Mesendoderm (in vitro differentiated cells): ENCODE data around the gene LRRC7.

Experiments used
- DNase-seq: peaks from one replicate; pipeline ENCODE4 v3.0.0; 2013
- H2AK5ac ChIP-seq: 2 replicates; pipeline ENCODE4 v1.6.1; 2013; ENCODE audit warnings: low read length, inconsistent platforms
- H2BK120ac ChIP-seq: 2 replicates; pipeline ENCODE4 v1.6.1; 2013; ENCODE audit warnings: low read depth, mild to moderate bottlenecking, low read length, moderate library complexity, mixed read lengths
- H2BK15ac ChIP-seq: replicated peaks from 2 replicates; pipeline ENCODE4 v1.6.1; 2013; ENCODE audit warnings: low read depth, mild to moderate bottlenecking, moderate library complexity
- H2BK5ac ChIP-seq: 2 replicates; pipeline ENCODE4 v1.6.1; 2013; ENCODE audit warnings: low read length, inconsistent platforms
- H3K18ac ChIP-seq: 2 replicates; pipeline ENCODE4 v1.6.1; 2013; ENCODE audit warnings: mild to moderate bottlenecking, low read length, mixed read lengths
- H3K23ac ChIP-seq: one replicate; pipeline ENCODE4 v1.6.1; 2013; ENCODE audit warnings: low read length
- H3K27ac ChIP-seq: 2 replicates; pipeline ENCODE4 v1.5.1; 2013; ENCODE audit warnings: low read depth, mild to moderate bottlenecking, inconsistent platforms, low read length, moderate library complexity
- H3K27me3 ChIP-seq: 2 replicates; pipeline ENCODE4 v1.6.1; 2013; ENCODE audit warnings: low read length, control low read depth, mild to moderate bottlenecking, inconsistent platforms; ENCODE audit not compliant: insufficient read depth, poor library complexity
- H3K36me3 ChIP-seq: 2 replicates; pipeline ENCODE4 v1.6.1; 2013; ENCODE audit warnings: low read length, inconsistent platforms; ENCODE audit not compliant: control insufficient read depth, insufficient read depth
- H3K4ac ChIP-seq: one replicate; pipeline ENCODE4 v1.6.1; 2013; ENCODE audit warnings: low read depth, mild to moderate bottlenecking, low read length, moderate library complexity
- H3K4me1 ChIP-seq: 2 replicates; pipeline ENCODE4 v1.6.1; 2013; ENCODE audit warnings: low read depth, low read length, inconsistent platforms; ENCODE audit not compliant: control insufficient read depth
- H3K4me2 ChIP-seq: 2 replicates; pipeline ENCODE4 v1.6.1; 2013; ENCODE audit warnings: low read length
- H3K4me3 ChIP-seq: 2 replicates; pipeline ENCODE4 v1.5.1; 2013; ENCODE audit warnings: mild to moderate bottlenecking, low read length
- H3K56ac ChIP-seq: one replicate; pipeline ENCODE4 v1.6.1; 2013; ENCODE audit warnings: low read length
- H3K79me1 ChIP-seq: 2 replicates; pipeline ENCODE4 v1.6.1; 2013; ENCODE audit warnings: low read length, inconsistent platforms
- H3K79me2 ChIP-seq: 2 replicates; pipeline ENCODE4 v1.6.1; 2013; ENCODE audit warnings: mild to moderate bottlenecking, low read length; ENCODE audit not compliant: control insufficient read depth, insufficient read depth
- H3K9ac ChIP-seq: 2 replicates; pipeline ENCODE4 v1.6.1; 2013; ENCODE audit warnings: low read length, inconsistent platforms
- H4K5ac ChIP-seq: one replicate; pipeline ENCODE4 v1.6.1; 2013; ENCODE audit warnings: low read length
- H4K8ac ChIP-seq: one replicate; pipeline ENCODE4 v1.6.1; 2013; ENCODE audit warnings: low read depth, mild to moderate bottlenecking, control low read depth, low read length, moderate library complexity
- WGBS: extraction: QIAGEN DNeasy Blood & Tissue Kit; methylation state at CpG from one replicate; pipeline ENCODE4 v1.1.7; 2013; ENCODE audit warnings: low lambda C conversion rate, missing lambda C conversion rate; ENCODE audit not compliant: insufficient coverage; ENCODE audit errors: extremely low coverage; 5-methylcytosine and 5-hydroxymethylcytosine counted together

The LRRC7 gene

GRCh38 chr1:69570356-69570755, 2.6 kb downstream of the LRRC7 start:
- Histone ChIP-seq H2AK5ac (no peak overlapping the region), H3K56ac (no peak overlapping the region), H3K27me3 (peaks cover 15% of the 10 kb centered on the region), H3K36me3 (no peaks in the 10 kb centered on the region), H4K8ac (no peak overlapping the region), H3K4me2 (no peak overlapping the region), H4K5ac (no peak overlapping the region), H3K23ac (no peak overlapping the region), H3K79me1 (no peaks in the 10 kb centered on the region), H2BK15ac (no peak overlapping the region), H3K9ac (no peak overlapping the region), H3K27ac (no peak overlapping the region), H3K79me2 (no peaks in the 10 kb centered on the region), H3K4ac (no peak overlapping the region), H3K18ac (no peak overlapping the region), H3K4me1 (no peaks in the 10 kb centered on the region), H3K4me3 (no peak overlapping the region), H2BK5ac (no peak overlapping the region), H2BK120ac (no peak overlapping the region)
- DNase-seq: peak; percentile 58
- WGBS: no CpG with 5 or more reads among the region's 10 CpGs

DNA sequence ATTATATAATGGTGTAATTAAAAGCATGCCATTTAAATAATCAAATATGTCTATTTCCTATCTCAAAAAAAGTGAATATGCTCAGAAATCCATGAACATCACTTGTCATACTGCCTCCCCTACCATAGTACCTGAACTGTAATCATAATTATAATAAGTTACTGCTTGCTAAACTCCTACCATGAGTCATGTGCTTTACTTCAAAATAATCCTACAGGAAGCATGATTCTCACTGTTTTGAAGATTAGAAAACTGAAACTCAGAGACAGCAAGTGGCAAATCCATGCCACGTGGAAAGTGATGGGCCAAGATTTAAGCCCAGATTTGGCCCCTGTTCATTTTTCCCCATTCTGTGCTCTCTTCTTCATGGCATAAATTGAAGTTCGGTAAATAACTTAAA, 5.2 kb downstream of the LRRC7 start:
- no peak overlapping the region for H3K56ac ChIP-seq
- H4K8ac ChIP-seq: no peak overlapping the region
- H3K27me3 ChIP-seq: peaks cover 12% of the 10 kb centered on the region
- no peaks in the 10 kb centered on the region for H3K79me2 ChIP-seq
- H3K4me3 ChIP-seq: no peak overlapping the region
- H3K36me3 ChIP-seq: no peaks in the 10 kb centered on the region
- no peak overlapping the region for H2AK5ac ChIP-seq
- no peak overlapping the region for H3K23ac ChIP-seq
- no CpG with 5 or more reads among the region's 2 CpGs for WGBS
- H2BK5ac ChIP-seq: no peak overlapping the region
- no peak overlapping the region for H2BK15ac ChIP-seq
- no peak overlapping the region for H2BK120ac ChIP-seq
- no peaks in the 10 kb centered on the region for H3K79me1 ChIP-seq
- H3K4ac ChIP-seq: no peak overlapping the region
- H3K27ac ChIP-seq: no peak overlapping the region
- no peak overlapping the region for H3K9ac ChIP-seq
- no peak overlapping the region for H3K18ac ChIP-seq
- DNase-seq: no peak
- no peak overlapping the region for H4K5ac ChIP-seq
- H3K4me2 ChIP-seq: no peak overlapping the region
- H3K4me1 ChIP-seq: no peaks in the 10 kb centered on the region

GRCh38 chr1:69573911-69574310, 6.2 kb downstream of the LRRC7 start:
- Histone ChIP-seq H3K36me3 (no peaks in the 10 kb centered on the region), H3K79me1 (no peaks in the 10 kb centered on the region), H3K79me2 (no peaks in the 10 kb centered on the region), H3K56ac (no peak overlapping the region), H3K4ac (no peak overlapping the region), H3K23ac (no peak overlapping the region), H3K4me1 (no peaks in the 10 kb centered on the region), H2BK15ac (no peak overlapping the region), H2BK5ac (no peak overlapping the region), H3K27ac (no peak overlapping the region), H3K4me3 (no peak overlapping the region), H2BK120ac (no peak overlapping the region), H3K27me3 (peaks cover 10% of the 10 kb centered on the region), H3K4me2 (no peak overlapping the region), H4K5ac (no peak overlapping the region), H4K8ac (no peak overlapping the region), H3K9ac (no peak overlapping the region), H2AK5ac (no peak overlapping the region), H3K18ac (no peak overlapping the region)
- WGBS: no CpG with 5 or more reads among the region's 2 CpGs
- DNase-seq: no peak

DNA sequence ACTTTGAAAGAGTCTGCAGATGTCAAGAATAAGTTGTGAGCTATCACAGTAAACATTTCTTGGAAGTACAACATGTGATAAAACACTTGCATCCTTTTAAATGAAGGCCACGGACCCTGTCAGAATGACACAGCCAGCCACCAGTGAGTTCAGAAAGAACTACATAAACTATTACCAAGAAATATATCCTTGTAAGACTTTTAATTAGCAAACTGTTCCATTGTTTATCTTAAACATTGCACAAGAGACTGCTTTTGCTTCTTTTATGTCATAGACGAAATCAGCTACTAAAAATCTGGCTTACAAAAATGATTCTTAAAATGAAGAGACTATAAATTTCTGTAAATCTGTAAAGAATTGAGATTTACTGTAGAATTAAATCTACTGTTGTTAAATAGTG, 17.9 kb downstream of the LRRC7 start:
- H2BK15ac ChIP-seq: no peak overlapping the region
- H3K79me1 ChIP-seq: no peaks in the 10 kb centered on the region
- no peaks in the 10 kb centered on the region for H3K4me1 ChIP-seq
- H2BK5ac ChIP-seq: no peak overlapping the region
- no peak overlapping the region for H3K18ac ChIP-seq
- no peak for DNase-seq
- H3K23ac ChIP-seq: no peak overlapping the region
- H3K27me3 ChIP-seq: no peaks in the 10 kb centered on the region
- no peak overlapping the region for H4K8ac ChIP-seq
- no peak overlapping the region for H3K9ac ChIP-seq
- no peak overlapping the region for H3K56ac ChIP-seq
- H3K27ac ChIP-seq: no peak overlapping the region
- H2AK5ac ChIP-seq: no peak overlapping the region
- no peak overlapping the region for H3K4me2 ChIP-seq
- H3K36me3 ChIP-seq: no peaks in the 10 kb centered on the region
- no peak overlapping the region for H2BK120ac ChIP-seq
- H3K4me3 ChIP-seq: no peak overlapping the region
- no peak overlapping the region for H4K5ac ChIP-seq
- no peak overlapping the region for H3K4ac ChIP-seq
- no peaks in the 10 kb centered on the region for H3K79me2 ChIP-seq
- WGBS: no CpG with 5 or more reads among the region's 2 CpGs

GRCh38 chr1:69587391-69587790, 19.7 kb downstream of the LRRC7 start:
- Histone ChIP-seq H2BK15ac (no peak overlapping the region), H3K23ac (no peak overlapping the region), H3K27me3 (no peaks in the 10 kb centered on the region), H3K4me3 (no peak overlapping the region), H3K18ac (no peak overlapping the region), H3K4me2 (no peak overlapping the region), H3K27ac (no peak overlapping the region), H3K56ac (no peak overlapping the region), H3K4ac (no peak overlapping the region), H3K4me1 (no peaks in the 10 kb centered on the region), H4K8ac (no peak overlapping the region), H2BK120ac (no peak overlapping the region), H4K5ac (no peak overlapping the region), H2AK5ac (no peak overlapping the region), H3K79me1 (no peaks in the 10 kb centered on the region), H3K9ac (no peak overlapping the region), H2BK5ac (no peak overlapping the region), H3K79me2 (no peaks in the 10 kb centered on the region), H3K36me3 (no peaks in the 10 kb centered on the region)
- no CpG with 5 or more reads among the region's 5 CpGs for WGBS
- DNase-seq: peak; percentile 69

DNA sequence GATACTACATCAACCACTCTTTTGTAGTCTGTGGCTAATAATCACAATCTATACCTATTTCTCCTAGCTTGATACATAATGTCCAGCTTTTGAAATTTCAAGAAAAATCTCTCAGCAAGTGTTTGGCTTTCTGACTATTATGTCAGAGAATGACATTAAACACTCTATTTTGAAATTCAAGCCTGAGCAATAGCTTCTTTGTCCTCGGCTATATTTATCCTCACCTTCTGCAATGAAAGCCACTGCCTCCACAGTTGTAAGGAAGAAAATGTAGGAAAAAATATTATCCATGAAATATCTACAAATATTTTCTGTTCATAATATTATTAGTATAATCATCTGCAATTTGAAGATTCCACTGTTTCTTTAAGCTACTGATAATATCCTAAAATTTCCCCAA, 22.1 kb downstream of the LRRC7 start:
- Histone ChIP-seq H3K4me2 (no peak overlapping the region), H3K36me3 (no peaks in the 10 kb centered on the region), H3K27ac (no peak overlapping the region), H3K56ac (no peak overlapping the region), H3K18ac (no peak overlapping the region), H3K23ac (no peak overlapping the region), H3K79me1 (no peaks in the 10 kb centered on the region), H2BK15ac (no peak overlapping the region), H3K27me3 (no peaks in the 10 kb centered on the region), H2BK120ac (no peak overlapping the region), H4K8ac (no peak overlapping the region), H3K4me3 (no peak overlapping the region), H3K79me2 (no peaks in the 10 kb centered on the region), H3K9ac (no peak overlapping the region), H2BK5ac (no peak overlapping the region), H2AK5ac (no peak overlapping the region), H3K4me1 (no peaks in the 10 kb centered on the region), H4K5ac (no peak overlapping the region), H3K4ac (no peak overlapping the region)
- WGBS: no CpG with 5 or more reads among the region's 1 CpG
- DNase-seq: no peak
